ENCODE data around the gene SLC39A8.

SLC39A8 gene

GRCh38 chr4:102230194-102230593 is 115.1 kb downstream of the SLC39A8 start:
- no peak for DNase-seq (ENCODE audit: low spot score)

- no peak for DNase-seq (ENCODE audit: low spot score)
Measured at GRCh38 chr4:102227388-102227787, 117.9 kb downstream of the SLC39A8 start.

- no peak for DNase-seq (ENCODE audit: low spot score)
Measured at GRCh38 chr4:102223461-102223860, 121.8 kb downstream of the SLC39A8 start.

GRCh38 chr4:102222838-102223409 is 122.4 kb downstream of the SLC39A8 start:
- DNase-seq (ENCODE audit: low spot score) = no peak

GRCh38 chr4:102219129-102219528 is 126.2 kb downstream of the SLC39A8 start:
- DNase-seq (ENCODE audit: low spot score) = no peak

- no peak for DNase-seq (ENCODE audit: low spot score)
Measured at GRCh38 chr4:102218656-102219055, 126.6 kb downstream of the SLC39A8 start.

- DNase-seq (ENCODE audit: low spot score) = no peak
Measured at GRCh38 chr4:102217775-102218355, 127.4 kb downstream of the SLC39A8 start.

GRCh38 chr4:102217345-102217744 is 127.9 kb downstream of the SLC39A8 start:
- DNase-seq (ENCODE audit: low spot score) = no peak

- DNase-seq (ENCODE audit: low spot score) = no peak
Measured at GRCh38 chr4:102216666-102217065, 128.6 kb downstream of the SLC39A8 start.

- no peak for DNase-seq (ENCODE audit: low spot score)
Measured at GRCh38 chr4:102213031-102213430, 132.3 kb downstream of the SLC39A8 start.
